ENCODE data around the gene B3GALT2. TPM values are rescaled to one million over a fixed set of nuclear protein-coding genes. Genes with fewer than 3 reads are reported as not detected.

The B3GALT2 gene
- total RNA-seq (2021): not detected in 2 replicates
- long read RNA-seq: 0 reads

- DNase-seq: no peak
- Histone ChIP-seq H2AFZ (ENCODE audit: low read length) (no peak within 1 kb of the TSS), H3K9ac (ENCODE audit: extremely low read depth, insufficient read length, low read length) (no peak within 1 kb of the TSS)
Observed at GRCh38 chr1:193185901-193186731, at the start of gene B3GALT2. TSS of gene B3GALT2 (minus strand) at chr1:193186613. CDS start at chr1:193181562, 5,051 bp downstream.

More at GRCh38 chr1:193185901-193186731, at the start of gene B3GALT2:
- Histone ChIP-seq H2BK12ac (ENCODE audit: insufficient read length, low read depth, low read length) (no peak within 1 kb of the TSS), H2BK20ac (ENCODE audit: low read depth, low read length, poor library complexity, severe bottlenecking) (no peak within 1 kb of the TSS), H2AK5ac (ENCODE audit: insufficient read length, low read length) (no peak within 1 kb of the TSS), H4K91ac (ENCODE audit: insufficient read length, low read depth, low read length) (no peak within 1 kb of the TSS), H3K27ac (ENCODE audit: insufficient read length, low read depth, low read length) (no peak within 1 kb of the TSS), H3K23me2 (ENCODE audit: insufficient read length, low read depth, low read length, poor library complexity, severe bottlenecking) (no peaks in the 10 kb centered on the region), H3K9me3 (ENCODE audit: control insufficient read depth, low read depth, low read length) (peaks cover 5% of the 10 kb centered on the region), H3K18ac (ENCODE audit: insufficient read length, low read depth, low read length) (no peak within 1 kb of the TSS), H3K27me3 (ENCODE audit: insufficient read depth, low read length) (no peaks in the 10 kb centered on the region), H3K23ac (ENCODE audit: insufficient read length, low read depth, low read length) (no peak within 1 kb of the TSS), H3K79me1 (ENCODE audit: insufficient read depth, low read depth, low read length, poor library complexity, severe bottlenecking) (peaks cover 2% of the 10 kb centered on the region), H2BK120ac (ENCODE audit: low read depth, low read length, poor library complexity, severe bottlenecking) (no peak within 1 kb of the TSS), H3T11ph (ENCODE audit: low read length) (no peak within 1 kb of the TSS), H4K20me1 (ENCODE audit: control insufficient read depth, insufficient read depth, insufficient read length) (no peaks in the 10 kb centered on the region), H4K5ac (ENCODE audit: insufficient read length, low read depth, low read length) (no peak within 1 kb of the TSS), H3K56ac (ENCODE audit: insufficient read length, low read depth, low read length) (no peak within 1 kb of the TSS), H2BK5ac (ENCODE audit: insufficient read length, low read length) (no peak within 1 kb of the TSS), H3K4me2 (ENCODE audit: insufficient read depth, insufficient read length, low read length) (no peak within 1 kb of the TSS), H3K4ac (ENCODE audit: low read depth, low read length) (no peak within 1 kb of the TSS), H3K79me2 (ENCODE audit: insufficient read depth, low read length) (peaks cover 2% of the 10 kb centered on the region; the same call in 1 of the 2 replicates), H2BK15ac (ENCODE audit: low read depth, low read length) (no peak within 1 kb of the TSS), H4K8ac (replicated peaks; ENCODE audit: insufficient read length, low read depth, low read length) (no peak within 1 kb of the TSS), H3K14ac (ENCODE audit: insufficient read depth, low read length) (no peak within 1 kb of the TSS), H3K4me1 (ENCODE audit: insufficient read depth, low read length) (no peaks in the 10 kb centered on the region)
- Mint-ChIP-seq H3K27ac (peak within 1 kb of the TSS in 2 of 3 experiments; percentile 56 to 58; a peak in 3 of 7 replicates), H3K27me3 (ENCODE audit: low read depth) (no peaks in the 10 kb centered on the region), H3K4me1 (peaks cover 13 to 21% of the 10 kb centered on the region in 2 experiments), H3K9me3 (peaks cover 2 to 7% of the 10 kb centered on the region in 2 experiments; a peak in 3 of 5 replicates), H3K36me3 (ENCODE audit: insufficient read depth in 1 of 3, low read depth in 3 of 3) (peaks cover 5 to 7% (median 7%) of the 10 kb centered on the region in 3 experiments), H3K4me3 (no peak within 1 kb of the TSS)
- WGBS (ENCODE audit: extremely low coverage, insufficient read length, low lambda C conversion rate): no CpG with 5 or more reads among the region's 13 CpGs
- TF ChIP-seq CTCF (conservative IDR thresholded peaks at IDR 0.05): no peak
